OCI-LY1 (cell line): ENCODE data around the gene STX2.
A peak's percentile ranks its signal among the peaks of the same experiment; 100 is the strongest.

Experiments used
- H2AFZ ChIP-seq: fragments of 200-600 bp; sonication (generic), shearing (Covaris generic); 2 replicates; pipeline ENCODE4 v1.6.0; 2014; ENCODE audit warnings: antibody characterized with exemption, mild to moderate bottlenecking, low read length
- H3F3A ChIP-seq: fragments of 200-600 bp; sonication (generic), shearing (Covaris generic); 2 replicates; pipeline ENCODE4 v1.6.0; 2014; ENCODE audit warnings: mild to moderate bottlenecking, antibody characterized with exemption, low read length, moderate library complexity; ENCODE audit not compliant: insufficient read depth
- H3K27ac ChIP-seq: fragments of 200-600 bp; sonication (generic); 2 replicates; pipeline ENCODE4 v1.5.1; 2014; ENCODE audit warnings: low read length, mixed run types, mild to moderate bottlenecking, low read depth; ENCODE audit not compliant: poor library complexity, severe bottlenecking
- H3K27me3 ChIP-seq: fragments of 200-600 bp; sonication (generic); 2 replicates; pipeline ENCODE4 v1.6.0; 2014; ENCODE audit warnings: antibody characterized with exemption, mild to moderate bottlenecking, low read length, moderate library complexity; ENCODE audit not compliant: insufficient read depth
- H3K36me3 ChIP-seq: fragments of 200-600 bp; sonication (generic); 2 replicates; pipeline ENCODE4 v1.6.1; 2014; ENCODE audit warnings: mild to moderate bottlenecking, antibody characterized with exemption, low read length, moderate library complexity, mixed read lengths; ENCODE audit not compliant: insufficient read depth
- H3K4me1 ChIP-seq: fragments of 200-600 bp; sonication (generic); 2 replicates; pipeline ENCODE4 v1.5.1; 2014; ENCODE audit warnings: mild to moderate bottlenecking, low read length, moderate library complexity; ENCODE audit not compliant: insufficient read depth, severe bottlenecking
- H3K4me2 ChIP-seq: fragments of 200-600 bp; sonication (generic), shearing (Covaris generic); 2 replicates; pipeline ENCODE4 v1.6.1; 2014; ENCODE audit warnings: low read length
- H3K4me3 ChIP-seq: fragments of 200-600 bp; sonication (generic); 2 replicates; pipeline ENCODE4 v1.5.1; 2014; ENCODE audit warnings: low read length, low read depth, mild to moderate bottlenecking, mixed read lengths; ENCODE audit not compliant: poor library complexity, severe bottlenecking
- H3K79me2 ChIP-seq: fragments of 200-600 bp; shearing (Covaris generic); 2 replicates; pipeline ENCODE4 v1.6.1; 2016; ENCODE audit warnings: mixed run types, low read length, mixed read lengths; ENCODE audit not compliant: insufficient read depth
- H3K9ac ChIP-seq: fragments of 200-600 bp; sonication (generic), shearing (Covaris generic); 2 replicates; pipeline ENCODE4 v1.6.1; 2014; ENCODE audit warnings: mild to moderate bottlenecking, low read length, mixed read lengths
- H3K9me2 ChIP-seq: fragments of 200-600 bp; sonication (generic), shearing (Covaris generic); 2 replicates; pipeline ENCODE4 v1.6.1; 2014; ENCODE audit warnings: low read depth, mild to moderate bottlenecking, low read length, mixed read lengths
- H3K9me3 ChIP-seq: fragments of 200-600 bp; shearing (Covaris generic); 2 replicates; pipeline ENCODE4 v1.6.1; 2014; ENCODE audit warnings: low read length, mixed read lengths
- H4K20me1 ChIP-seq: fragments of 200-600 bp; sonication (generic), shearing (Covaris generic); 2 replicates; pipeline ENCODE4 v1.6.0; 2016; ENCODE audit warnings: mild to moderate bottlenecking, low read length; ENCODE audit not compliant: insufficient read depth
- EZH2 ChIP-seq: fragments of 200-600 bp; sonication (generic), shearing (Covaris generic); IDR thresholded peaks from 2 replicates; pipeline ENCODE4 v1.8.0; 2017; ENCODE audit warnings: borderline replicate concordance, mixed run types, mild to moderate bottlenecking, antibody characterized with exemption, low read length, moderate library complexity, mixed read lengths
- TF ChIP-seq, protein P1 (sequence below): fragments of 200-600 bp; sonication (generic), shearing (Covaris generic); IDR thresholded peaks from 2 replicates; pipeline ENCODE4 v1.5.1; 2017; ENCODE audit warnings: mild to moderate bottlenecking, antibody characterized with exemption, low read length, moderate library complexity, mixed read lengths

The STX2 gene

DNA sequence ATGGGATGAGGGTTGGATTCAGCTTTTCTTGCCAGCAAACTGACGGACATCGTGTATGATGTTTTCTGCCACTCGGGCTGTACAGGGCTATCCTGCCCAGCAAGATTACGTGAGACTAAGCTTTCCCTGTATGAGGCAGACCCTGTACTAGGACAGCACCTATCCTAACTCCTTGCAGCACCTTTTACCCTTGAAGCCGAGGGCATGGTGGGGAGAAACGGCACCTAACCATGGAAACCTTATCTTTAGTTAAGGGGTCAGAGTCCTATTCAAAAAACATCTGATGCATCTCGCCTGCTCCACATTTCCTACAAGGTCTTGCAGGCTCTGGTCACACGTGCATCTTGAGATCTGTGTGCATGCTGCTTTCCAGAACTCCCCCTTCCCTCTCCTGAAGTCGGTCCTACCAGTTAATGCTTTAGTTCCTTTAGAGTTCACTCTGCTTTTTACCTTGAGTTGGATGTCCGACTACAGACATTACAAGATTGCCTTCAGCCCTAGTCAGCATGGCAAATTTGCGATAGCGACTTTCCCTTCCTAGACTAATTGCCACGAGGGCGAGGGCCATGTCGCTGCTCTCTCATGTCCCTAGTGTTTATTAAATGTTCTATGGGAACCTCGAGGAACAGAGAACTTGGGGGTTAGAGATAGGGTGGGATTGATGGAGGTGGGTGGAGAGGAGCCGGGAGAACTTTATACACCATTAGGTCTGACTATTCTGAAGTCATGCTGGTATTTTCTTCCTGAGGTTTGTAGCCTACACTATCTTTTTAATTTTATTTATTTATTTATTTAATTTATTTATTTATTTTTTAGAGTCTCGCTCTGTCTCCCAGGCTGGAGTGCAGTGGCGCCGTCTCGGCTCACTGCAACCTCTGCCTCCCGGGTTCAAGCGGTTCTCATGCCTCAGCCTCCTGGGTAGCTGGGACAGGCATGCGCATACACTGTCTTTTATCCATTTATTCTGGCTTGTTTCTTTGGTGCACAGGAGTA is 39.4 kb upstream of the STX2 start:
- Histone ChIP-seq H3K27me3 (no peaks in the 10 kb centered on the region), H3K79me2 (peaks cover 2% of the 10 kb centered on the region; the same call in 1 of the 2 replicates), H3F3A (peaks cover 36% of the 10 kb centered on the region), H2AFZ (no peak overlapping the region), H3K4me1 (peaks cover 72% of the 10 kb centered on the region), H3K9me3 (no peaks in the 10 kb centered on the region), H3K9me2 (no peaks in the 10 kb centered on the region), H4K20me1 (peaks cover 5% of the 10 kb centered on the region; the same call in 1 of the 2 replicates), H3K27ac (peak overlapping the region; percentile 78), H3K36me3 (peaks cover 45% of the 10 kb centered on the region), H3K4me3 (peak overlapping the region; percentile 18), H3K9ac (peak overlapping the region; percentile 28; the same call in 1 of the 2 replicates), H3K4me2 (peak overlapping the region; percentile 64)
- no peak for TF ChIP-seq EZH2
- TF ChIP-seq, protein P1, sequence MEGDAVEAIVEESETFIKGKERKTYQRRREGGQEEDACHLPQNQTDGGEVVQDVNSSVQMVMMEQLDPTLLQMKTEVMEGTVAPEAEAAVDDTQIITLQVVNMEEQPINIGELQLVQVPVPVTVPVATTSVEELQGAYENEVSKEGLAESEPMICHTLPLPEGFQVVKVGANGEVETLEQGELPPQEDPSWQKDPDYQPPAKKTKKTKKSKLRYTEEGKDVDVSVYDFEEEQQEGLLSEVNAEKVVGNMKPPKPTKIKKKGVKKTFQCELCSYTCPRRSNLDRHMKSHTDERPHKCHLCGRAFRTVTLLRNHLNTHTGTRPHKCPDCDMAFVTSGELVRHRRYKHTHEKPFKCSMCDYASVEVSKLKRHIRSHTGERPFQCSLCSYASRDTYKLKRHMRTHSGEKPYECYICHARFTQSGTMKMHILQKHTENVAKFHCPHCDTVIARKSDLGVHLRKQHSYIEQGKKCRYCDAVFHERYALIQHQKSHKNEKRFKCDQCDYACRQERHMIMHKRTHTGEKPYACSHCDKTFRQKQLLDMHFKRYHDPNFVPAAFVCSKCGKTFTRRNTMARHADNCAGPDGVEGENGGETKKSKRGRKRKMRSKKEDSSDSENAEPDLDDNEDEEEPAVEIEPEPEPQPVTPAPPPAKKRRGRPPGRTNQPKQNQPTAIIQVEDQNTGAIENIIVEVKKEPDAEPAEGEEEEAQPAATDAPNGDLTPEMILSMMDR: no peak

DNA sequence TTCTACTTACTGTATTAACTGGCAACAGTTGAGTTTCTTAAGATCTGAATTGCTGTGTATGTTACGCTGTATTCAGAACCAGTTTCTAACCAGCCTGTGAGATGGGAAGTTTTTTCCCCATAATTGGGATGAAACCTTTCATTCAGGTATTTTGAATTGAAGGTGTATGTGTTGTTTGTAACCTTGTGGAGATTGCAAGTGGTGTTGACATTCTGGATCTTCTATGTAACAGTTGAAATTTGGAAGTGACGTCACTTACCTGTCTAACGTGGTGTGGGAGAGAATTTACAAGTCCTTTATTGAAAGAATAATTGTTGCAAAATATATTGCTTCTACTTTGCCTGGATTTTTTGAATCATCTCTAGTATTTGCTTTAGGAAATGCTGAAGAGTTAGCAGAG is 38.3 kb upstream of the STX2 start:
- Histone ChIP-seq H3K36me3 (peaks cover 56% of the 10 kb centered on the region), H2AFZ (no peak overlapping the region), H3K27me3 (no peaks in the 10 kb centered on the region), H3K79me2 (peaks cover 12% of the 10 kb centered on the region), H3K27ac (peak overlapping the region; percentile 78), H3K4me2 (peak overlapping the region; percentile 11; the same call in 1 of the 2 replicates), H3K9me3 (no peaks in the 10 kb centered on the region), H3K4me3 (no peak overlapping the region), H3K4me1 (peaks cover 78% of the 10 kb centered on the region), H3K9ac (no peak overlapping the region), H3K9me2 (no peaks in the 10 kb centered on the region), H3F3A (peaks cover 38% of the 10 kb centered on the region), H4K20me1 (peaks cover 5% of the 10 kb centered on the region; the same call in 1 of the 2 replicates)
- TF ChIP-seq, protein P1: no peak
- TF ChIP-seq EZH2: no peak

DNA sequence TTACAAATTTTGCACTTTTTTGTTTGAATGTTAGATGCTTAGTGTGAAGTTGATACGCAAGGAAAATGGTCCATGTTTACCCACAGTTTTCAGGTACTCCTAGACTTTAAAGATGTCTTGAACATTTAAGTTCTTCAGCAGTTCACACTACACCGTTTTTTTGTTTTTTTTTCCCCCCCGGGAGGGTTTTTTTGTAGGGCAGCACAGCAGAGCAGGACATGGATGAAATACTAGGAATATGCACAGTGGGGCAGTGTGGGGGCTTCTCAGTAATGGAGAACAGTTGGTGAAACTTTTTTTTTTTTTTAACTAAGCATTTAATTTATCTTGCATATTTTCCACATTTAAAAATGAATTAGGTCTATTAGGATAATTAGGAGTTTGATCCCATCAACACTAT is 37.7 kb upstream of the STX2 start:
- Histone ChIP-seq H3K27me3 (no peaks in the 10 kb centered on the region), H3K4me3 (no peak overlapping the region), H3K36me3 (peaks cover 57% of the 10 kb centered on the region), H4K20me1 (peaks cover 5% of the 10 kb centered on the region; the same call in 1 of the 2 replicates), H3K9ac (no peak overlapping the region), H3K9me2 (no peaks in the 10 kb centered on the region), H2AFZ (no peak overlapping the region), H3K4me2 (no peak overlapping the region), H3K4me1 (peaks cover 78% of the 10 kb centered on the region), H3K9me3 (no peaks in the 10 kb centered on the region), H3K79me2 (peaks cover 12% of the 10 kb centered on the region), H3K27ac (no peak overlapping the region), H3F3A (peaks cover 38% of the 10 kb centered on the region)
- TF ChIP-seq, protein P1: no peak
- TF ChIP-seq EZH2: no peak
